Measurements from ENCODE around the gene STXBP5L.

The STXBP5L gene

DNA sequence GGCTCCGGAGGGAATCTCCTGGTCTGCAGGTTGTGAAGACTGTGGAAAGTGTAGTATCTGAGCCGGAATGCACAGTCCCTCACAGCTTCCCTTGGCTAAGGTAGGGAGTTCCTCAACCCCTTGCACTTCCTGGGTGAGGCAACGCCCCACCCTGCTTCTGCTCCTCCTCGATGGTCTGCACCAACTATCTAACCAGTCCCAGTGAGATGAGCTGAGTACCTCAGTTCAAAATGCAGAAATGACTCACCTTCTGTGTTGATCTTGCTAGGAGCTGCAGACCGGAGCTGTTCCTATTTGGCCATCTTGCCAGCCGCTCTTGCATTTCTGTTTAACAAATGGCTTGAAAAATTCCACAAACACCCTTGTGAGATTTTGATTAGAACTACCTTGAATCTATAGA, 156.1 kb downstream of the STXBP5L start:
- Histone ChIP-seq H4K91ac (ENCODE audit: low read length) (no peak overlapping the region), H3K27me3 (ENCODE audit: control insufficient read depth in 1 of 2, insufficient read depth in 1 of 2, low read length in 2 of 2) (no peaks in the 10 kb centered on the region), H3K79me1 (replicated peaks; ENCODE audit: low read length, poor library complexity, severe bottlenecking) (no peaks in the 10 kb centered on the region), H2BK12ac (ENCODE audit: low read length in 2 of 2) (no peak overlapping the region), H3K4ac (ENCODE audit: low read depth in 1 of 2, low read length in 2 of 2) (no peak overlapping the region), H2BK5ac (ENCODE audit: low read depth, low read length, poor library complexity, severe bottlenecking) (no peak overlapping the region), H2AK5ac (ENCODE audit: low read length, severe bottlenecking) (no peak overlapping the region), H2BK120ac (ENCODE audit: low read depth, low read length) (no peak overlapping the region), H3K4me2 (ENCODE audit: low read length, poor library complexity, severe bottlenecking) (no peak overlapping the region), H3K9me3 (ENCODE audit: control insufficient read depth, low read length) (no peaks in the 10 kb centered on the region), H3K9ac (ENCODE audit: low read length) (no peak overlapping the region), H4K8ac (ENCODE audit: low read length) (no peak overlapping the region), H2BK15ac (ENCODE audit: low read depth, poor library complexity, severe bottlenecking) (no peak overlapping the region), H3K14ac (ENCODE audit: low read length in 2 of 2) (no peak overlapping the region), H3K27ac (ENCODE audit: low read length, poor library complexity, severe bottlenecking) (no peak overlapping the region), H3K36me3 (ENCODE audit: control insufficient read depth in 1 of 2, insufficient read depth in 2 of 2, low read depth in 1 of 2, low read length in 2 of 2) (no peaks in the 10 kb centered on the region), H3K4me3 (ENCODE audit: insufficient read depth in 1 of 2, low read depth in 1 of 2, low read length in 2 of 2) (no peak overlapping the region), H3K18ac (ENCODE audit: low read depth in 1 of 2, low read length in 2 of 2) (no peak overlapping the region), H3K23ac (ENCODE audit: low read length in 2 of 2) (no peak overlapping the region), H3K4me1 (ENCODE audit: control insufficient read depth, insufficient read depth, low read depth, low read length) (no peaks in the 10 kb centered on the region), H2AFZ (ENCODE audit: low read depth, low read length) (no peak overlapping the region)
- no peak for DNase-seq
- 77% methylated on average over 6 of the region's 6 CpGs for WGBS

DNA sequence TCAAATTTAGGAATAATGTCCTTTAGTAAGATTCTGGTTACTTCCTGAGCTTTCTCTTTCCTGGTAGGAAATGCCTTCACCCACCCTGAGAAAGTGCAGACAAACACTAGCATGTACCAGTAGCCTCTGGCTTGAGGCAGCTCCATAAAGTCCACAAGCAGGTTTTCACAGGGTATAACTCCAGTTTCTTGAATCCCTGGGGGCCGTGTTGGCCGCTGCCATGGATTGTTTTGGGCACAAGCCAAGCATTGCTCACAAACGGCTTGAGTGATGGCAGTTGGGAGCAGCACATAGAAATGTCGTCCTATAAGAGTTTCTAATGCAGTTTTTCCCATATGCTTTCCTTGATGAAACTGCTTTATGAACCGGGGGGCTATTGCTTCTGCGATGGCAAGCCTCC, 164.1 kb downstream of the STXBP5L start:
- 66% methylated on average over 6 of the region's 6 CpGs for WGBS
- no peak overlapping the region for H3K14ac ChIP-seq (ENCODE audit: low read length in 2 of 2)
- no peak overlapping the region for H2BK12ac ChIP-seq (ENCODE audit: low read length in 2 of 2)
- no peak overlapping the region for H2BK15ac ChIP-seq (ENCODE audit: low read depth, poor library complexity, severe bottlenecking)
- H2BK5ac ChIP-seq (ENCODE audit: low read depth, low read length, poor library complexity, severe bottlenecking): no peak overlapping the region
- H3K4me1 ChIP-seq (ENCODE audit: control insufficient read depth, insufficient read depth, low read depth, low read length): no peaks in the 10 kb centered on the region
- no peak overlapping the region for H2AFZ ChIP-seq (ENCODE audit: low read depth, low read length)
- H3K27ac ChIP-seq (ENCODE audit: low read length, poor library complexity, severe bottlenecking): no peak overlapping the region
- no peak for DNase-seq
- no peaks in the 10 kb centered on the region for H3K79me1 ChIP-seq (replicated peaks; ENCODE audit: low read length, poor library complexity, severe bottlenecking)
- H2BK120ac ChIP-seq (ENCODE audit: low read depth, low read length): no peak overlapping the region
- no peak overlapping the region for H3K23ac ChIP-seq (ENCODE audit: low read length in 2 of 2)
- H3K4me3 ChIP-seq (ENCODE audit: insufficient read depth in 1 of 2, low read depth in 1 of 2, low read length in 2 of 2): no peak overlapping the region
- H3K36me3 ChIP-seq (ENCODE audit: control insufficient read depth in 1 of 2, insufficient read depth in 2 of 2, low read depth in 1 of 2, low read length in 2 of 2): no peaks in the 10 kb centered on the region
- no peaks in the 10 kb centered on the region for H3K27me3 ChIP-seq (ENCODE audit: control insufficient read depth in 1 of 2, insufficient read depth in 1 of 2, low read length in 2 of 2)
- no peak overlapping the region for H2AK5ac ChIP-seq (ENCODE audit: low read length, severe bottlenecking)
- H3K9me3 ChIP-seq (ENCODE audit: control insufficient read depth, low read length): no peaks in the 10 kb centered on the region
- no peak overlapping the region for H3K4ac ChIP-seq (ENCODE audit: low read depth in 1 of 2, low read length in 2 of 2)
- no peak overlapping the region for H3K9ac ChIP-seq (ENCODE audit: low read length)
- H3K4me2 ChIP-seq (ENCODE audit: low read length, poor library complexity, severe bottlenecking): no peak overlapping the region
- H4K91ac ChIP-seq (ENCODE audit: low read length): no peak overlapping the region
- no peak overlapping the region for H3K18ac ChIP-seq (ENCODE audit: low read depth in 1 of 2, low read length in 2 of 2)
- no peak overlapping the region for H4K8ac ChIP-seq (ENCODE audit: low read length)

DNA sequence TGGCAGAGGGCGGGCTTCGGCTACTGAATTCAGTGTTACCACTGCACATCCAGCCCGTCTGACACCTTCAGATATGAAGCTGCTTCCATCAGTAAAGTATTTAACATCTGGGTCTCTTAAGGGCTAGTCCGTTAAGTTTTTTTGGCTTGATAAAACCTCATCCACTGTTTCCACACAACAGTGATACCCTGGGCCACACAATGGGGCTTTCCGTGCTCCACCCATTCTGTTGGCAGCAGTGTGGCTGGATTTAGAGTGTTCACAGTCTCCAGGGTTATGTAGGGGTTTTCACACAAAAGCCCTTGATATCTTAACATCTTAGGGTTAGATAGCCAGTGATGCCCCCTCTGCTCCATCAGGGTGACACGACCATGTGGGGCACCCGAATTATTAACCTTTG, 165.0 kb downstream of the STXBP5L start:
- Histone ChIP-seq H3K27ac (ENCODE audit: low read length, poor library complexity, severe bottlenecking) (no peak overlapping the region), H3K9ac (ENCODE audit: low read length) (no peak overlapping the region), H2BK15ac (ENCODE audit: low read depth, poor library complexity, severe bottlenecking) (no peak overlapping the region), H2BK120ac (ENCODE audit: low read depth, low read length) (no peak overlapping the region), H4K8ac (ENCODE audit: low read length) (no peak overlapping the region), H2AFZ (ENCODE audit: low read depth, low read length) (no peak overlapping the region), H2BK12ac (ENCODE audit: low read length in 2 of 2) (no peak overlapping the region), H3K18ac (ENCODE audit: low read depth in 1 of 2, low read length in 2 of 2) (no peak overlapping the region), H3K4me1 (ENCODE audit: control insufficient read depth, insufficient read depth, low read depth, low read length) (no peaks in the 10 kb centered on the region), H3K27me3 (ENCODE audit: control insufficient read depth in 1 of 2, insufficient read depth in 1 of 2, low read length in 2 of 2) (no peaks in the 10 kb centered on the region), H3K14ac (ENCODE audit: low read length in 2 of 2) (no peak overlapping the region), H3K23ac (ENCODE audit: low read length in 2 of 2) (no peak overlapping the region), H3K9me3 (ENCODE audit: control insufficient read depth, low read length) (no peaks in the 10 kb centered on the region), H4K91ac (ENCODE audit: low read length) (no peak overlapping the region), H3K79me1 (replicated peaks; ENCODE audit: low read length, poor library complexity, severe bottlenecking) (no peaks in the 10 kb centered on the region), H3K36me3 (ENCODE audit: control insufficient read depth in 1 of 2, insufficient read depth in 2 of 2, low read depth in 1 of 2, low read length in 2 of 2) (no peaks in the 10 kb centered on the region), H2AK5ac (ENCODE audit: low read length, severe bottlenecking) (no peak overlapping the region), H3K4me3 (ENCODE audit: insufficient read depth in 1 of 2, low read depth in 1 of 2, low read length in 2 of 2) (no peak overlapping the region), H3K4ac (ENCODE audit: low read depth in 1 of 2, low read length in 2 of 2) (no peak overlapping the region), H3K4me2 (ENCODE audit: low read length, poor library complexity, severe bottlenecking) (no peak overlapping the region), H2BK5ac (ENCODE audit: low read depth, low read length, poor library complexity, severe bottlenecking) (no peak overlapping the region)
- no peak for DNase-seq
- WGBS: 89% methylated on average over 7 of the region's 7 CpGs

DNA sequence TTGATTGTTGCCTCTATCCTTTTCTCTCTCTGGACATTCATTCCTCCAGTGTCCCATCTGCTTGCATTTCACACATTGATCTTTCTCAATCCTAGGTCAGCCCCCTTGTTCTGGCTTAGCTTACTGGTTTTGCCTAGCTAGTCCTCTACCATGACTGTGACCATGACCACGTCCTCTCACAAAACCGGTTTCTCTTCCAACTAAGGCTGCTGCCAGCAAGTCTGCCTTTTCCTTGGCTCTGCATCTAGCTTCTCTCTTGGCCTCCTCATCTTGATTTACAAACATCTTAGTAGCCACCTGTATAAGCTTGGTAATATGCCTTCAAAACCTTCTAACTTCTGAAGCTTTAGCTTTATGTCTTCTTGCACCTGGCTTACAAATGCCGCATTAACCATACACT, 167.2 kb downstream of the STXBP5L start:
- Histone ChIP-seq H3K27ac (ENCODE audit: low read length, poor library complexity, severe bottlenecking) (no peak overlapping the region), H3K4me1 (ENCODE audit: control insufficient read depth, insufficient read depth, low read depth, low read length) (no peaks in the 10 kb centered on the region), H2BK5ac (ENCODE audit: low read depth, low read length, poor library complexity, severe bottlenecking) (no peak overlapping the region), H3K18ac (ENCODE audit: low read depth in 1 of 2, low read length in 2 of 2) (no peak overlapping the region), H3K4ac (ENCODE audit: low read depth in 1 of 2, low read length in 2 of 2) (no peak overlapping the region), H3K79me1 (replicated peaks; ENCODE audit: low read length, poor library complexity, severe bottlenecking) (no peaks in the 10 kb centered on the region), H2BK120ac (ENCODE audit: low read depth, low read length) (no peak overlapping the region), H3K9me3 (ENCODE audit: control insufficient read depth, low read length) (no peaks in the 10 kb centered on the region), H2AK5ac (ENCODE audit: low read length, severe bottlenecking) (no peak overlapping the region), H3K14ac (ENCODE audit: low read length in 2 of 2) (no peak overlapping the region), H2BK15ac (ENCODE audit: low read depth, poor library complexity, severe bottlenecking) (no peak overlapping the region), H4K8ac (ENCODE audit: low read length) (no peak overlapping the region), H3K4me2 (ENCODE audit: low read length, poor library complexity, severe bottlenecking) (no peak overlapping the region), H3K4me3 (ENCODE audit: insufficient read depth in 1 of 2, low read depth in 1 of 2, low read length in 2 of 2) (no peak overlapping the region), H3K27me3 (ENCODE audit: control insufficient read depth in 1 of 2, insufficient read depth in 1 of 2, low read length in 2 of 2) (no peaks in the 10 kb centered on the region), H4K91ac (ENCODE audit: low read length) (no peak overlapping the region), H3K9ac (ENCODE audit: low read length) (no peak overlapping the region), H2AFZ (ENCODE audit: low read depth, low read length) (no peak overlapping the region), H2BK12ac (ENCODE audit: low read length in 2 of 2) (no peak overlapping the region), H3K23ac (ENCODE audit: low read length in 2 of 2) (no peak overlapping the region), H3K36me3 (ENCODE audit: control insufficient read depth in 1 of 2, insufficient read depth in 2 of 2, low read depth in 1 of 2, low read length in 2 of 2) (no peaks in the 10 kb centered on the region)
- whole genome bisulfite sequencing: 81% methylated on average over 3 of the region's 3 CpGs
- DNase-seq: no peak

All from mesenchymal stem cell (in vitro differentiated cells and primary cell).